Nucleus accumbens (tissue), 56 donors: Measurements from ENCODE around the gene POTEJ.
"Not testable (repeated sequence)": the region's sequence is repeated elsewhere in the genome, so short reads cannot be mapped to it uniquely, and the experiment has no call there.

Experiments
- DNase-seq, 56 donors: peaks; one replicate each; lab custom pipeline; 2025; lab: John Stamatoyannopoulos, UW

The POTEJ gene

DNA sequence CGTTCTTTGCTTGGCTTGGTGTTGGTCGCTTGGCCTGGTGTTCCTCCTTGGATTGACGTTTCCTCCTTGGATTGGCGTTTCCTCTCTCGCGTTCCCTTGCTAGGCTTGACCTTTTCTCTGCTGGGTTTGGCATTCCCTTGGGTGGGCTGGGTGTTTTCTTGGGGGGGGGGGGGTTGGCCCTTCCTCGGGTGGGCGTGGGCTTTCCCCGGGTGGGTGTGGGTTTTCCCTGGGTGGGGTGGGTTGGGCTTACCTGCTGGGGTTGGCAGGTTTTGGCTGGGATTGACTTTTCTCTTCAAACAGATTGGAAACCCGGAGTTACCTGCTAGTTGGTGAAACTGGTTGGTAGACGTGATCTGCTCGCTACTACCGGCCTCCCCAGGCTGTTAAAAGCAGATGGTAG, at the start of gene POTEJ:
POTEJ (plus strand) TSS at position 301 of the 400 bp plus-strand sequence; CDS start at position 394, 93 bp downstream.
- not testable (repeated sequence) for DNase-seq

DNA sequence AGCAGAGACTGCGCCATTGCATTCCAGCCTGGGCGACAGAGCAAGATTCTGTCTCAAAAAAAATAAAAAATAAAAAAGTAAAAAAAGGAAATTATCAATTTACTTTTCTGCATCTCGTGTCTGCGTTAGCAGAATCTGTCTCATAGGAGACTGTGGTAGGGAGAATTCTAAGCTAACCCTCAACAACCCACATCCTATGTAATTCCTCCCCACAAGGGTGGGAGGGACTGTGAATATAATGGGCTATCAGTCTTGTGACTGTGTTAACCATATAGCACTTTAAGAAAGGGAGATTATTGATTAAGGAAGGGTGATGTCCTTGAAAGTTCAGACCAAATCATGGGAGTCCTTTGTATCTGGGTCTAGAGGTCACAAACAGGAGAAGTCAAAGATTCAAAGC, 45.1 kb upstream of the POTEJ start:
- DNase-seq = not testable (repeated sequence)

DNA sequence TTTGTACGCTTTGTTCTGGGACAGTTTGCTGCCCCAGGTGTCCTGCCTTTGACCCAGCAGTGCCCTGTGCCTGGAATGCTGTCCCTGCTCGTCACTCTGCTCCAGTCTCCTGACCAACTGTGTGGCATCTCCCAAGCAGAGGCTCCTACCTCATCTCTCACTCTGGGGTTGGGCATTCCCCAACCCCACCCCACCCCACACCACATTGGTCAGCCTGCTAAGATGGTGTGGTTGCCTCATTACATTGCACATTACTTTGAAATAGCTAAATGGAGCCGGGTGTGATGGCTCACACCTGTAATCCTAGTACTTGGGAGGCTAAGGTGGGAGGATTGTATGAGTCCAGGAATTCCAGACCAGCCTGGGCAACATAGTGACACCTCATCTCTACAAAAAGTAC, 39.3 kb upstream of the POTEJ start:
- not testable (repeated sequence) for DNase-seq

DNA sequence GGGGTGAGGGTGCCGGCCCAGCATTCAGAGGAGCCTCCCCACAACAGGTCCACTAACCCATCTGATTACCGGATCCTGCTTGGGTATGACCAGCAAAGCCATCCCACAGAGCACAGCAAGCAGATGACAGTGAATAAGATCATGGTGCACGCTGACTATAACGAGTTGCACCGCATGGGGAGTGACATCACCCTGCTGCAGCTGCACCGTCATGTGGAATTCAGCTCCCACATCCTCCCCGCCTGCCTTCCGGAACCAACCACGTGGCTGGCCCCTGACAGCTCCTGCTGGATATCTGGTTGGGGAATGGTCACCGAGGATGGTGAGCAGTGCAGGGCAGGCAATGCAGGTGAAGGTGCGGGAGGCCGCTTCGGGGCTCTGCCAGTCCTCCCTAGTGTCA, 37.0 kb upstream of the POTEJ start:
- not testable (repeated sequence) for DNase-seq

DNA sequence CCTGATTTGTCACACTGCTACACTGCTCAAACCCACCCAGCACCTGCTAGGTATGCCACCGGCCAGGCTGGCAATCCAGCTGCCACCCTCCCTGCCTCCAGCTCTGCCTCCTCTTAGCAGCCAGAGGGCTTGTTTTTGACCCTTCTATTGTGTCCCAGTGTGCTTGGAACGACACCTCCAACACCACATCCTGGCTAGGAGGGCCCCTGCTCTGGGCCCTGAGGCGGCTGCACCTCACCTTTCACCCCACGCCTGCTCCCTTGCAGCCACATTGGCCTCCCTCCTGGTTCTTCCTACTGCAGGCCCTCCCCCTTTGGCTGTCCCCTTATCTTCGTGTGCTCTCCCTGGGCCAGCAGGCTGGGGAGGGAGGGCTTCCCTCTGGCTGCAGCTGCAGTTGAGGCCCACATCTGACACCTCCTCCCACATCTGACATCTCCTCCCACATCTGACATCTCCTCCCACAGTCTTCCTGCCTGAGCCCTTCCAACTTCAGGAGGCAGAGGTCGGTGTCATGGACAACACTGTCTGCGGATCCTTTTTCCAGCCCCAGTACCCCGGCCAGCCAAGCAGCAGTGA, 34.9 kb upstream of the POTEJ start:
- DNase-seq = not testable (repeated sequence)

DNA sequence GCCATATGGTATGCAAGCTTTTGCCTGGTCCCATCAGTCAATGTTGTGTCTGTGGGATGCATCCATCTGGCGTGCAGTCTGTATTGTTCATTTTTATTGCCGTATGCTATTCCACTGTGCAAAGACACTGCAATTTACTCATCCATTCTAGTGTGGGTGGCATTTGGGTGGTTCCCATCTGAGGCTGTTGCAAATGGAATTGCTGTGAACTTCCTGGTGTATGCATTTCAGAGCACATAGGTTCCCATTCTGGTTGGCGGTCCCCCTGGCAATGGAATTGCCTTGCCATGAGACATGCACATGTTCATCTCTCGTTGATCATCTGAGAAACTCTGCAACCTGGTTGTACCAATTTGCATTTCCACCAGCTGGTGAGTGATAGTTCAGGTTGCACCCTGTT, 33.7 kb upstream of the POTEJ start:
- not testable (repeated sequence) for DNase-seq

DNA sequence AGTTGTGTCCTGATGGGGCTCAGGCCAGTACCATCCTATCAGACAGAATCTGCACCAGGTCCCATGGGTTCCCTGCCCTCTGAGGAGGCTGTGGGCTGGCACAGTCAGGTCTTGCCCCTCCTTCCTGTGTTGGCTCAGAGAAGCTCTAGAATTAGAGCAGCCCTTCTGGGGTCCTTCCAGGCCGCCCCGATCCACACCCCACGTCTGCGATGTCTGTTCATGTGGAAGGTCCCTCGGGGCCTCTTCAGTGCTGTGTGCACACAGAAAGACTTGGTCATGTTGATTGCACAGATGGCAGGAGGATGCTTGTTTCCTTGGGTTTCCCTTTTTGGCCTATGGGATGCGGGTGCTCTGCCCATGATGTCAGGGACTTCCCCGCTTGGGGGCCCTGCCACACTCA, 32.1 kb upstream of the POTEJ start:
- not testable (repeated sequence) for DNase-seq

DNA sequence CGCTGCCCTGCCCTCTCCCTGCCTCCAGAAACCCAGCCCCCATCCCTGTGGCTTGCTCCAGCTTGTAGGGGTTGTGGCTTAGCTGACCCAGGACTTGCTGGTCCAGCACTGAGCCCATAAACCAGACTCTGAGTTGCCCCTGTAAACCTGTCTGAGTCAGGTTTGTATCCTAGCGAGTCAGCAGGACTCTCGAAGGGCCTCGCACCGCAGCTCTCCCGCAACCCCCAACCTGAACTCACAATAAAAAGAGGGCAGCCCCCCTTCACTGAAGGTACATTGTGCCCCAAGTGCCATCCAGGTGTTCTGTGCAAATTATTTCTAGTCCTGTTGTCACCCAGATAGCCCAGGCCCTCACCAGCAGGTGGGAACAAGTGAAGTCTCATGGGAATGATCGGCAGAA, 29.7 kb upstream of the POTEJ start:
- DNase-seq = not testable (repeated sequence)

DNA sequence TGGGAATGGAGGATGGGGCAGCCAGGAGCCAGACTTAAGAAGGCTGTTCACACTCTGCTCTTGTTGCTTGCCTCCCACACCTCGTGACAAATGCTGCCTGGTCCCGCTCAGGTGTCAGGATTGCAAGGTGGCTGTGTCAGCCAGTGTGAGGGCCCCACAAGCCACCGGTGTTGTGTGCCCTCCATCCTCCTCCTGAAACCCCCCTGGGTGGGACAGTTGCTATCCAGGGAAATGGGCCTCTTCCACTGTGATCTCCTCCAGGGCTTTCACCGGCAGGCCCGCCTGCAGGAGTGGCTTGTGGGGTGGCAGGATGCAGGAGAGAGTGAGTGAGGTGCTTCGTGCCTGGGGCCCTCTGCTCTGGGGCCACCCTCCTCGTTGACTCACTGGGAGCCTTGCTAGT, 28.3 kb upstream of the POTEJ start:
- not testable (repeated sequence) for DNase-seq

DNA sequence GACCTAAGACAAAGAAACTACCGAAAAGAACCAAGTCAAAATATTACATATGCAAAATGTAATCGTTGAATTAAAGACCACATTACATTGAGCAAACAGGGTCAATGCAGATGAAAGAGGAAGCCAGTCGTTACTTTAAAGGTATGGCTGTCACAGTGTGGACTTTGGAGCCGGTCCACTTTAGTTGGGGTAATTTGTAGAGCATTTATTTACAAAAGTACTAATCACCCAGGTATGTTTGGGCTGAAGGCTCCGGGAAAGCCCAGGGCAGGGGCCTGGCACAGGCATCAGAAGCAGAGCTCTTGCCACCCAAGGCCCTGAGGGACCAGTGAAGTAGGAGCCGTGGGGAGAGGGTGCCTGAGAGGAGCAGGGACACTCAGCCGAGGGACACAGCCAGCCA, 27.7 kb upstream of the POTEJ start:
- DNase-seq = not testable (repeated sequence)

DNA sequence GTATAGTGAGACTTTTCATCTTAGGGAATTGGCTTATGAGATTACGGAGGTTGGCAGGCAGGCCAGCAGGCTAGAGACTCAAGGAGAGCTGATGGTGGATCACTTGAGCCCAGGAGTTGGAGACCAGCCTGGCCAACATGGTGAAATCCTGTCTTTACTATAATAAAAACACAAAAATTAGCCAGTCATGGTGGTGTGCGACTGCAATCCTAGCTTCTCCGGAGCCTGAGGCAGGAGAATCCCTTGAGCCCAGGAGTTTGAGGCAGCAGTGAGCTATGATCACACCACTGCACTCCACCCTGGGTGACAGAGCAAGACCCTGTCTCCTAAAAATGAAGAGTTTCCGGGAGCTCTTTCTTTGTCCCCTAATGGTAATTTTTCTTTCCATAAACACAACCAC, 26.5 kb upstream of the POTEJ start:
- DNase-seq = not testable (repeated sequence)

DNA sequence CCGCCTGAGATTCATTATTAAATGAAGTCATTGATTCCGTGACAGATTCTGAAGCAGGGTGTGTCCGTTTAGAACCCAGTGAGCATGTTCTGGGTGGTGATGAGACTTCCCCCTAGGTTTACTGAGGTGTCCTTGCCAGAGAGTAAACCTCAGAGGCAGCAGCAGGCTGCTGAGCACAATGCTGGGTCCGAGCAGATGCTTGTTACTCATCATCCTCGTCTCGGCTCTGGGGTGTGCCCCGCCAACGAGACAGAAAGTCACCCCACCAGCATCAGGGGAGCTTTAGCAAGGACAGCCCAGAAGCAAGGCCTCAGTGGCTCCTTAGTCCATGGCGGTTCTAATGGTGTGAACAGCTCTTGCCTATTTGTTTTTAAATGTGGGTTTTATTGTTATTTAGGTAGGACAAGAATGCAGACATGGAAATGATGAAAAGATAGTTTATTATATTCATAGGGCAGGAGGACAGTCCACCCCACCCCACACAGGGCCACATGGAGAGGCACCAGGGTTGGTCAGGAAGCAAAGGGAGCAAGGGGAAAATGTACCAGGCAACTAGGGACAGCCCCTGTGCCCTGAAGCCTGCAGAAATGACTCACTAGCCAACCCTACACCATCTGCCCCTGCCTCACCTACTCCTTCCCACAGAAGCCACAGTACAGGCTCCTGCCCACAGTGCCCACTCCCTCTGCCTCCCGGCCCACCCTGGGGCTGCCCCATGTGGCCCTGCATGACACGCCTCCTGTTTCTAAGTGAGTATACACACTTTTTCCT, 22.4 kb upstream of the POTEJ start:
- not testable (repeated sequence) for DNase-seq

DNA sequence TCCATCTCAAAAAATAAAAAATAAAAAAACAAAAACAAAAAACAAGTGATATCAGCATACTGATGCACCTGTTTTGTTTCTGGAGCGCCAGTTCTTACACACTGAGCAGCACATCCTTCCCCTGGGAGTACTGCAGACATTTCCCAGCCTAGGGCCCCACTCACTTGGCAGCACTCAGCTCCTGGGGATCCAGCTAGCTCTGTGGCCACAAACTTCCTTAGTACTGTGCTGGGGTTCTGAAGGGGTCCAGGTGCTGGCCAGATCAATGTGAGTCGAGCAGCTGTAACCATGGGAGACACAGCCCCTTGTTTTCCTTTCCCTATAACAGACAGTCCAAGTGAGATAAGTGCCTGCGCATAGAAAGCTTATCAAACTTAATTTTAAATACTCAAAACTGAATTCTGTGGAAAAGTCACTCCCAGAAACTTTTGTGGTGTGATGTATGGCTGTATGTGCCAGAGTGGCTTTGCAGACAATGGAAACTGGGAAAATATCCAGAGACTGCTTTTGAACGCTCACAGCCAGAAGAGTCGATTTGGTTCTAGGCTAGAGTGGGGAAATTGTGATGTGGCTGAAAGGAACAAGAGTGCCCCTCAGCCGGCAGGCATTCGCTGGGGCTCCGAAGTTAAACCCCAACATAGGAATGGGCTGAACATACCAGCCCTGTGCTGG, 20.9 kb upstream of the POTEJ start:
- DNase-seq = not testable (repeated sequence)

DNA sequence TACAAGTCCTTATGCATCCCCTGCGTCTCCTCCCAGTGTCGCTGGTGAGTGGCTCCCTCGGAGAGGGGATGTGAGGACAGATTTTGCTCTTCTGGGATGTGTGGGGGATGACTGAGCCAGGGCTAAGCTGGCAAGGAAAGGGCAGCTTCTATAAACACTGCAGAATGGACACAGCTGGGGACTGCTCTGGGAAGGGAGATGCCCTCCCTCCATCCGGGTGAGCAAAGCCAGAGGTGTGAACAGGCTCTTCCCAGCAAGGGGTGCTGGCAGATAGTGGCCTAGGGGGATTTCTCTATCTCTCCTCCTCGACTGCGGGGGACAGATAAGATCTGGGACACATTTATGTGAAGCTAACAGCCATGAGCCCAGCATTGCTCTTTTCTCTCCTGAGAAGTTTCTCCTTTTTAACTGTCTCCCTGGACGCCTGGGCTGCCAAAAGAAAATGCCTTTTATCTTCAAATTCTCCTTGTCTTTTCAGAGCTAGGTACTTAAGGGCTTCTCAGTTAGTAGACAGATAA, 20.3 kb upstream of the POTEJ start:
- not testable (repeated sequence) for DNase-seq

DNA sequence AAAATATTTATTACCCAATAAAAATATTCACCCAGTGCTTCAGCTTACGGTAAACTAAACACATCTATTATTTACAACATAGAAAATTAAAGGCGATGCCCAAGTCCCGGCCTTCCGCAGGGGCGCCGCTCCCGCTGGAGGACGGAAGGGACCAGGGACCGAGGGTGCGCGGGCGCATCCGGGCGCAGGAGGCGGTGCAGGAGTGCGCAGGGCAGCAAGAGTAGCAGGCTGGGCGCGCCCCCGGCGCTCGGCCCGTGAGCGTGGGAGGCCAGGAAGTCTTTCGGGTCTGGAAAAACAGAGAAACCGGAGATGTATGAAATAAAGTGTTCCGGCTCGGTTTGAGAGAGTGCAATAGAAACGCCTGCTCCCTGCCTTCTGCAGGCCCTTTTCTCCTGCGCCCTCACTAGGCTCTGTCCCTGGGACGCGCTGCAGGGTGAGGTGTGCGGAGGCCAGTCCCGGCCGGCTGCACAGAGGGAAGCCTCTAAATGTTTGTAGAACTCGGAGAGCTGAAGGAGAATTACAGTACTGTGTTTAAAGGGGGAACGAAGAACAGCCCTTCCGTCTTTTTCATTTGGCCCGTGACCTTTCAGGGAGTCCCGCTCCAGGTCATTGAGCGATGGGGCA, 18.3 kb upstream of the POTEJ start:
- DNase-seq = not testable (repeated sequence)

DNA sequence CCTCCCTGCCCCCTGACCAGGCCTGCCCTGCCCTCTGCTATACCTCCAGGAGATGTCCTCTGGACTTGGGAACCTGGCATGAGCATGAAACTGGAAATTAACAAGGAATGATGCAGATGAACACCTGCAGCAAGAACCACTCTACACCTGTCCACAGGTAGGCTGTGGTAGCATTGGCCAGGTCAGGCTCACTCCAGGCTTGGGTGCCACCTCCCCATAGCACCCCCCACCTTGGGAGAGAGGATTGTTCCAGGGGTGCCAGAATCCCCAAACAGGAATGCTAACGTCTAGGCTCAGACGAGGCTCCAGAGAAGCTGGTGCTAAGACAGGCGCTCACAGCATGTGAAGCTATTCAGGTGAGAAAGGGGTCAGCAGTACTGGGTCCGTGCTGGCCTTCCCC, 17.2 kb upstream of the POTEJ start:
- DNase-seq = not testable (repeated sequence)

DNA sequence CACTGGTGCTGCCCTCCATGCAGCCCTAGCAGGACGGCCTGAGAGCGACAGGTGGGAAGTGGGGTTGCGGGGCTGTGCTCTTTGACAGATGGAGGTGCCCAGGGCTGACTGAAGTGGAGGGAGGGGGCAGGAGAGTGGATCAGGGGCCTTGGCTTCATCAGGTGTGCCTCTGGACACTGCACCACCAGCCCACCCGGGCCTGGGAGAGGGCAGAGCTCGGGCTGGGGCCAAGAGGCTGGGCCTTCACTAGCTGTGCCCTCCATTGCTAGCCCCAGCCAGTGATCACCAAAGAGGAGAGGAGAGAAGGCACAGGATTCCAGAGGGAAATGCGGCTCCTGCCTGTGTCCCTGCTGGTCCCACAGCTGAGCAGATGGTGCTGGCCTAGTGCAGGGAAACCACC, 14.5 kb upstream of the POTEJ start:
- DNase-seq = not testable (repeated sequence)

DNA sequence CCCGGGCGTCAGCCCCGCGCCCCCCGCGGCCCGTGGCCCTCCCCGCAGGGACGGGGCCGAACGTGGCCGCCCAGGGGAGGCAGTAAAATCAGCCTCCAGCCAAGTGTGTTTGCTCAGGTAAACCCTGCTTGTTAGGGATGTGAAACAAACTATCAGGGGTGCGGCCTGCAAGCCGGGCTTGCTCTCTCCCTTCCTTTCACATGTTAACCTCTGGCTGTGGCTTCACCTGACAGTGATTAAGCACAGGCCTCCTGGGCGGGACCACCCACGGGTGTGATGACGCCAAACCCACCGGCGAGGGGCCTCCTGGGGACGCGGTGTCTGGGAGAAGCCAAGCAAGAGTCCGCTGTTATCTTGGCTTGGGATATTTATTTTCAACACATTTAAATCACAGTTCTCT, 13.2 kb upstream of the POTEJ start:
- not testable (repeated sequence) for DNase-seq

DNA sequence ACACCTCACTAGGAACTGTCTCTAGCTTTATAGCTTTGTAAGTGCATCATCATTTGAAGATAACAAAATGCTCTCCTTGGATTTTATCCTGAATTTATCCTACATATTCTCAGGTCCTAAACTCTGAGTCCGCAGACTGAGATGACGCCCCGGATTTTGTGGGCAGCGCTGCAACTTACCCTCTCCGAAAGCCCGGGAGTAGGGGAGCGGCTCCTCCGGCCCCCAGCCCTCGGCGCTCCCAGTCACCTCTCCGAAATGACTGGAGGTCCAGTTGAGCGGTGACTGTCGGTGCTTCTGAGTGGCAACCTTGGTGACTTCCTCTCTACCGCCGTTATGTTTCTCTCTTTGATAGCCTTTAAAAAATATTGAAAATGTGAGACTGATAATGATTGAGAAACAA, 12.8 kb upstream of the POTEJ start:
- DNase-seq = not testable (repeated sequence)

DNA sequence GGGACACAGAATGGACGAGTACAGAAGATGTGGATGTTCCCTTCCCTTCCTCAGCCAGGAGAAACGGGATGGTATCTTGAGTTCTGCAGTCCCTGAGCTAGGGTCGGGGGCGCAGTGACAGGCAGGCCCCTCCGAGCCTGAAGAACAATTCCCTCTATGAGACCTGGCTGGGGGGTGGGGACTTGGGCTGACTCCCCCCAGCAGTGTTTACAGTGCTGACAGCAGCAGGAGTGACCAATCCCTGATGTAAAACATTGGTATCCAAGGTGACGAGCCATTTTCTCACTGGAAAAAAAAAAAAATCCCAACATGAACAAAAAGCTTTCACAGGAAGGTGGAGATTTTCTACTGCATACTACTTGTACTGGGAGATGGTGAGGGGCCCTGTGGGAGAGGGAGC, 11.8 kb upstream of the POTEJ start, which contains the start of gene CFC1:
CFC1 (minus strand) TSS at position 183 of the 400 bp plus-strand sequence. CDS start 288 bp downstream, outside the sequence.
- not testable (repeated sequence) for DNase-seq

DNA sequence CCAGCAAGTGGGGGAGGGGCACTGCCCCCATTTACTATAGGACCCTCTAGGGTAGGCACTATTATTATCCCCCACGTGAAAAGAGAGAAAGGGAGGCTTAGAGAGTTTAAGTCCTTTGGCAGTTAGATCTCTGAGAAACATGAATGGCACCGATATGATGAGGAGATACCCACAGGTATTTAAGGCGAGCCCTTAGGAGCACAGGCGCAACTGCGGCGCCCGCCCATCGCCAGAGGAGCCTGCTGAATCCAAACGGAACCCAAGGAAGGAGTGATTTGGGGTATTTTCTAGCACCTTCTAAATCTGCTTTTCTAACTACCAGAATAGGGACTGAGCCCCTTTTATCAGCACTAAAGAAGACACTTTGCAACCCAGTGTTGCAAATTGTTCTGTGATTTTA, 11.3 kb upstream of the POTEJ start:
- DNase-seq = not testable (repeated sequence)
